H9 (cell line): ENCODE measurements around the gene SPATA31D4. TPM values are rescaled to one million over a fixed set of nuclear protein-coding genes. Genes with fewer than 3 reads are reported as not detected.

ENCODE experiments used
- DNase-seq: peaks from one replicate; pipeline ENCODE4 v3.0.0-alpha.2; 2017
- H2AFZ ChIP-seq: one replicate; pipeline ENCODE4 v1.6.1; 2013; ENCODE audit warnings: mild to moderate bottlenecking, low read length, control low read depth, moderate library complexity
- H2AK5ac ChIP-seq: 2 replicates; pipeline ENCODE4 v1.6.1; 2013; ENCODE audit warnings: low read length, control low read depth, mixed read lengths; ENCODE audit not compliant: insufficient read length
- H2BK120ac ChIP-seq: one replicate; pipeline ENCODE4 v1.6.1; 2013; ENCODE audit warnings: low read depth, mild to moderate bottlenecking, low read length, control low read depth, inconsistent platforms; ENCODE audit not compliant: poor library complexity, severe bottlenecking
- H2BK12ac ChIP-seq: 2 replicates; pipeline ENCODE4 v1.6.1; 2013; ENCODE audit warnings: low read length, control low read depth, mixed read lengths, low read depth; ENCODE audit not compliant: insufficient read length
- H2BK15ac ChIP-seq: 2 replicates; pipeline ENCODE4 v1.6.1; 2013; ENCODE audit warnings: low read depth, low read length, control low read depth
- H2BK20ac ChIP-seq: one replicate; pipeline ENCODE4 v1.6.1; 2013; ENCODE audit warnings: low read depth, mild to moderate bottlenecking, low read length, control low read depth, inconsistent platforms; ENCODE audit not compliant: poor library complexity, severe bottlenecking
- H2BK5ac ChIP-seq: 2 replicates; pipeline ENCODE4 v1.6.1; 2013; ENCODE audit warnings: low read length, control low read depth, mixed read lengths; ENCODE audit not compliant: insufficient read length
- H3K14ac ChIP-seq: 2 replicates; pipeline ENCODE4 v1.6.1; 2013; ENCODE audit warnings: low read length, control low read depth; ENCODE audit not compliant: insufficient read depth
- H3K18ac ChIP-seq: 2 replicates; pipeline ENCODE4 v1.6.1; 2013; ENCODE audit warnings: low read depth, mild to moderate bottlenecking, mixed read lengths, low read length, control low read depth; ENCODE audit not compliant: insufficient read length
- H3K23ac ChIP-seq: 2 replicates; pipeline ENCODE4 v1.6.1; 2013; ENCODE audit warnings: low read length, control low read depth, mixed read lengths, low read depth; ENCODE audit not compliant: insufficient read length
- H3K23me2 ChIP-seq: 2 replicates; pipeline ENCODE4 v1.6.1; 2013; ENCODE audit warnings: low read depth, mild to moderate bottlenecking, mixed read lengths, low read length, control low read depth; ENCODE audit not compliant: insufficient read length, poor library complexity, severe bottlenecking
- H3K27ac ChIP-seq: 2 replicates; pipeline ENCODE4 v1.5.1; 2013; ENCODE audit warnings: low read length, control low read depth, mixed read lengths, low read depth; ENCODE audit not compliant: insufficient read length
- H3K27me3 ChIP-seq: 2 replicates; pipeline ENCODE4 v1.6.1; 2013; ENCODE audit warnings: low read length, control low read depth, inconsistent platforms; ENCODE audit not compliant: insufficient read depth
- H3K4ac ChIP-seq: 2 replicates; pipeline ENCODE4 v1.6.1; 2013; ENCODE audit warnings: low read depth, mild to moderate bottlenecking, control low read depth, inconsistent platforms, low read length, moderate library complexity
- H3K4me1 ChIP-seq: 2 replicates; pipeline ENCODE4 v1.6.1; 2013; ENCODE audit warnings: low read length, control low read depth, inconsistent platforms; ENCODE audit not compliant: insufficient read depth
- H3K4me2 ChIP-seq: 2 replicates; pipeline ENCODE4 v1.6.1; 2013; ENCODE audit warnings: low read length, control low read depth, mixed read lengths; ENCODE audit not compliant: insufficient read length, insufficient read depth
- H3K56ac ChIP-seq: 2 replicates; pipeline ENCODE4 v1.6.1; 2013; ENCODE audit warnings: low read depth, mild to moderate bottlenecking, mixed read lengths, low read length, control low read depth; ENCODE audit not compliant: insufficient read length
- H3K79me1 ChIP-seq: 2 replicates; pipeline ENCODE4 v1.6.1; 2013; ENCODE audit warnings: low read depth, mild to moderate bottlenecking, moderate library complexity, low read length, control low read depth, inconsistent platforms; ENCODE audit not compliant: insufficient read depth, poor library complexity, severe bottlenecking
- H3K79me2 ChIP-seq: 2 replicates; pipeline ENCODE4 v1.6.1; 2013; ENCODE audit warnings: low read length, control low read depth, inconsistent platforms; ENCODE audit not compliant: insufficient read depth
- H3K9ac ChIP-seq: 2 replicates; pipeline ENCODE4 v1.6.1; 2013; ENCODE audit warnings: low read length, control low read depth, mixed read lengths; ENCODE audit not compliant: insufficient read length; ENCODE audit errors: extremely low read depth
- H3K9me3 ChIP-seq: one replicate; pipeline ENCODE4 v1.6.1; 2013; ENCODE audit warnings: low read depth, low read length, inconsistent platforms; ENCODE audit not compliant: control insufficient read depth
- H3T11ph ChIP-seq: one replicate; pipeline ENCODE4 v1.6.1; 2013; ENCODE audit warnings: mild to moderate bottlenecking, low read length, control low read depth, inconsistent platforms
- H4K20me1 ChIP-seq: one replicate; pipeline ENCODE4 v1.6.1; 2013; ENCODE audit not compliant: control insufficient read depth, insufficient read length, insufficient read depth
- H4K5ac ChIP-seq: 2 replicates; pipeline ENCODE4 v1.6.1; 2013; ENCODE audit warnings: low read depth, mild to moderate bottlenecking, mixed read lengths, low read length, control low read depth; ENCODE audit not compliant: insufficient read length
- H4K8ac ChIP-seq: replicated peaks from 2 replicates; pipeline ENCODE4 v1.6.1; 2013; ENCODE audit warnings: low read length, control low read depth, mixed read lengths, low read depth; ENCODE audit not compliant: insufficient read length
- H4K91ac ChIP-seq: 2 replicates; pipeline ENCODE4 v1.6.1; 2013; ENCODE audit warnings: low read depth, mild to moderate bottlenecking, moderate library complexity, mixed read lengths, low read length, control low read depth; ENCODE audit not compliant: insufficient read length
- H3K27ac Mint-ChIP-seq, 3 experiments: 2 replicates in 2 of 3; 3 replicates in 1 of 3; pipeline ENCODE4 v1.8.0; 2020 to 2021; ENCODE audit warnings: mixed read lengths in 3 of 3, mild to moderate bottlenecking in 1 of 3, moderate library complexity in 1 of 3
- H3K27me3 Mint-ChIP-seq: 2 replicates; pipeline ENCODE4 v1.8.0; 2021; ENCODE audit warnings: low read depth, mild to moderate bottlenecking, moderate library complexity, mixed read lengths
- H3K36me3 Mint-ChIP-seq, 3 experiments: 2 replicates in 2 of 3; 3 replicates in 1 of 3; pipeline ENCODE4 v1.8.0; 2020 to 2021; ENCODE audit warnings: low read depth in 3 of 3, mixed read lengths in 3 of 3; ENCODE audit not compliant: insufficient read depth in 1 of 3
- H3K4me1 Mint-ChIP-seq, 2 experiments: 2 replicates each; pipeline ENCODE4 v1.8.0; 2020; ENCODE audit warnings: mixed read lengths in 2 of 2
- H3K4me3 Mint-ChIP-seq, 2 experiments: 2 replicates in 1 of 2; 3 replicates in 1 of 2; pipeline ENCODE4 v1.8.0; 2020 to 2021; ENCODE audit warnings: mild to moderate bottlenecking in 2 of 2, mixed read lengths in 2 of 2, moderate library complexity in 1 of 2
- H3K9me3 Mint-ChIP-seq, 2 experiments: 2 replicates in 1 of 2; 3 replicates in 1 of 2; pipeline ENCODE4 v1.8.0; 2020; ENCODE audit warnings: mild to moderate bottlenecking in 2 of 2, mixed read lengths in 2 of 2, moderate library complexity in 1 of 2
- total RNA-seq: library from RNA; stranded (reverse); gene quantifications from 2 replicates; pipeline ENCODE4 v1.2.1, GENCODE V29; 2021
- TF ChIP-seq, protein P1 (sequence below): fragments of 200-600 bp; sonication (generic); conservative IDR thresholded peaks from 3 replicates; pipeline ENCODE4 v1.8.0; 2021; ENCODE audit warnings: antibody characterized with exemption, mild to moderate bottlenecking

The SPATA31D4 gene
- total RNA-seq, 1 experiment from 2014 or later: not detected

DNA sequence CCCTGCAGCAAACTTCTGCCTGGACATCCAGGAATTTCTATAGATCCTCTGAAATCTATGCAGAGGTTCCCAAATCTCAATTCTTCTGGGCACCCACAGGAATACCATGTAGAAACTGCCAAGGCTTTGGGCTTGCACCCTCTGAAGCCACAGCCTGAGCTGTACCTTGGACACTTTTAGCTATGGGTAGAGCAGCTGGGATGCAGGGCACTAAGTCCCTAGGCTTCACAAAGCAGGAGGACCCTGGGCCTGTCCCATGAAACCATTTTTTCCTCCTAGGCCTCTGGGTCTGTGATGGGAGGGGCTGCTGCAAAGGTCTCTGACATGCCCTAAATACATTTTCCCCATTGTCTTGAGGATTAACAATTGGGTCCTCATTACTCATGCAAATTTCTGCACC, 27.4 kb downstream of the SPATA31D4 start:
- Histone ChIP-seq H2BK12ac (no peak overlapping the region), H3K56ac (no peak overlapping the region), H4K5ac (no peak overlapping the region), H4K91ac (no peak overlapping the region), H2BK15ac (no peak overlapping the region), H3K79me1 (no peaks in the 10 kb centered on the region), H3K9ac (no peak overlapping the region), H2AK5ac (no peak overlapping the region), H3K4me1 (no peaks in the 10 kb centered on the region), H3K23me2 (no peaks in the 10 kb centered on the region), H3K14ac (no peak overlapping the region), H2BK5ac (no peak overlapping the region), H3K27me3 (no peaks in the 10 kb centered on the region), H3K79me2 (no peaks in the 10 kb centered on the region), H3K27ac (no peak overlapping the region), H3K23ac (no peak overlapping the region), H3K18ac (no peak overlapping the region), H2AFZ (no peak overlapping the region), H2BK20ac (no peak overlapping the region), H3K4me2 (no peak overlapping the region), H3T11ph (no peak overlapping the region), H2BK120ac (no peak overlapping the region), H3K4ac (no peak overlapping the region), H4K20me1 (no peaks in the 10 kb centered on the region), H4K8ac (no peak overlapping the region), H3K9me3 (peaks cover 7% of the 10 kb centered on the region)
- Mint-ChIP-seq H3K4me1 (no peaks in the 10 kb centered on the region), H3K9me3 (peaks cover 32 to 36% of the 10 kb centered on the region in 2 experiments), H3K27me3 (peaks cover 6% of the 10 kb centered on the region; the same call in 1 of the 2 replicates), H3K27ac (no peak overlapping the region), H3K4me3 (no peak overlapping the region; a peak in 1 of 5 replicates), H3K36me3 (peaks cover 17 to 29% (median 26%) of the 10 kb centered on the region in 3 experiments)
- no peak for DNase-seq
- TF ChIP-seq, protein P1, sequence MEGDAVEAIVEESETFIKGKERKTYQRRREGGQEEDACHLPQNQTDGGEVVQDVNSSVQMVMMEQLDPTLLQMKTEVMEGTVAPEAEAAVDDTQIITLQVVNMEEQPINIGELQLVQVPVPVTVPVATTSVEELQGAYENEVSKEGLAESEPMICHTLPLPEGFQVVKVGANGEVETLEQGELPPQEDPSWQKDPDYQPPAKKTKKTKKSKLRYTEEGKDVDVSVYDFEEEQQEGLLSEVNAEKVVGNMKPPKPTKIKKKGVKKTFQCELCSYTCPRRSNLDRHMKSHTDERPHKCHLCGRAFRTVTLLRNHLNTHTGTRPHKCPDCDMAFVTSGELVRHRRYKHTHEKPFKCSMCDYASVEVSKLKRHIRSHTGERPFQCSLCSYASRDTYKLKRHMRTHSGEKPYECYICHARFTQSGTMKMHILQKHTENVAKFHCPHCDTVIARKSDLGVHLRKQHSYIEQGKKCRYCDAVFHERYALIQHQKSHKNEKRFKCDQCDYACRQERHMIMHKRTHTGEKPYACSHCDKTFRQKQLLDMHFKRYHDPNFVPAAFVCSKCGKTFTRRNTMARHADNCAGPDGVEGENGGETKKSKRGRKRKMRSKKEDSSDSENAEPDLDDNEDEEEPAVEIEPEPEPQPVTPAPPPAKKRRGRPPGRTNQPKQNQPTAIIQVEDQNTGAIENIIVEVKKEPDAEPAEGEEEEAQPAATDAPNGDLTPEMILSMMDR: no peak
